K562 (cell line): Measurements from ENCODE around the gene GLRX. TPM values are rescaled to one million over a fixed set of nuclear protein-coding genes. Genes with fewer than 3 reads are reported as not detected.

Experiments
- ATAC-seq: fragments of 200-7000 bp; cut with Tn5 transposase; 3 replicates; pipeline ENCODE4 v1.9.1; 2020; ENCODE audit warnings: moderate library complexity
- BruUV-seq: library from RNA; stranded (reverse); fragments of 400-500 nt; replicated peaks from 2 replicates; lab custom pipeline; 2021; lab: Mats Ljungman, UMichigan
- CTCF ChIA-PET: fragments of 300-600 bp; formaldehyde crosslinking; extraction: SDS; loops from one replicate; lab custom pipeline; 2021; ENCODE audit warnings: low intra/inter-chr PET ratio; lab: Yijun Ruan, JAX
- POLR2A ChIA-PET: fragments of 300-600, 350-650 bp; sonication (Branson Sonifier 250); formaldehyde crosslinking; extraction: SDS; loops from one replicate; lab custom pipeline; 2021; ENCODE audit warnings: antibody characterized with exemption, inconsistent platforms; lab: Yijun Ruan, JAX
- DNase-seq, 4 experiments: peaks; one replicate each; pipeline versions ENCODE4 v3.0.0 to v3.0.0-alpha.2; 2011 to 2018; ENCODE audit warnings: low spot score in 3 of 4, mixed read lengths in 3 of 4; ENCODE audit errors: extremely low read depth in 1 of 4
- FAIRE-seq: peaks from 2 replicates; lab custom pipeline; 2011; peaks lifted over from hg19 to GRCh38; lab: Jason Lieb, UNC
- H2AFZ ChIP-seq: 2 replicates; pipeline ENCODE4 v1.6.0; 2011; ENCODE audit warnings: low read depth, low read length, control low read depth, inconsistent platforms
- H3K27ac ChIP-seq: fragments of 200-600 bp; 3 replicates; pipeline ENCODE4 v1.8.0; 2011; ENCODE audit warnings: low read depth, mild to moderate bottlenecking, control low read depth, inconsistent platforms, low read length, moderate library complexity, mixed read lengths; ENCODE audit errors: extremely low read depth
- H3K27me3 ChIP-seq, 2 experiments: fragments of 300-600 bp in 1 of 2; 2 replicates in 1 of 2; 3 replicates in 1 of 2; pipeline versions ENCODE4 v1.6.0 to v1.8.0; 2011; ENCODE audit warnings: inconsistent platforms in 2 of 2, low read length in 2 of 2, mild to moderate bottlenecking in 1 of 2, mixed read lengths in 1 of 2, moderate library complexity in 1 of 2; ENCODE audit not compliant: control insufficient read depth in 2 of 2, insufficient read depth in 2 of 2
- H3K36me3 ChIP-seq: fragments of 300-600 bp; 3 replicates; pipeline ENCODE4 v1.8.0; 2011; ENCODE audit warnings: mild to moderate bottlenecking, low read length, inconsistent platforms; ENCODE audit not compliant: control insufficient read depth, insufficient read depth
- H3K4me1 ChIP-seq, 2 experiments: fragments of 200-600 bp in 1 of 2; replicated peaks in 1 of 2; 2 replicates in 1 of 2; 3 replicates in 1 of 2; pipeline versions ENCODE4 v1.5.1 to v1.8.0; 2011; ENCODE audit warnings: inconsistent platforms in 2 of 2, low read length in 2 of 2, mild to moderate bottlenecking in 1 of 2, mixed read lengths in 1 of 2, moderate library complexity in 1 of 2; ENCODE audit not compliant: control insufficient read depth in 2 of 2, insufficient read depth in 2 of 2
- H3K4me2 ChIP-seq: 2 replicates; pipeline ENCODE4 v1.6.1; 2011; ENCODE audit warnings: low read length, control low read depth, inconsistent platforms, mixed read lengths; ENCODE audit not compliant: insufficient read depth
- H3K4me3 ChIP-seq: fragments of 200-600 bp; sonication (generic), shearing (Covaris generic); 2 replicates; pipeline ENCODE4 v1.5.1; 2016; ENCODE audit warnings: control low read depth, inconsistent platforms
- H3K79me2 ChIP-seq: fragments of 200-600 bp; 3 replicates; pipeline ENCODE4 v1.8.0; 2011; ENCODE audit warnings: low read length, inconsistent platforms; ENCODE audit not compliant: control insufficient read depth, insufficient read depth
- H3K9ac ChIP-seq, 2 experiments: 2 replicates each; pipeline versions ENCODE4 v1.6.0 to v1.6.1; 2011; ENCODE audit warnings: low read depth in 2 of 2, low read length in 2 of 2, control low read depth in 1 of 2, inconsistent platforms in 1 of 2, mild to moderate bottlenecking in 1 of 2, mixed read lengths in 1 of 2; ENCODE audit not compliant: insufficient read depth in 1 of 2
- H3K9me1 ChIP-seq: one replicate; pipeline ENCODE4 v1.6.0; 2011; ENCODE audit warnings: inconsistent platforms, mild to moderate bottlenecking, low read length, moderate library complexity; ENCODE audit not compliant: control insufficient read depth, insufficient read depth
- H3K9me3 ChIP-seq: replicated peaks from 2 replicates; pipeline ENCODE4 v1.5.1; 2011; ENCODE audit warnings: low read depth, low read length, inconsistent platforms; ENCODE audit not compliant: control insufficient read depth, insufficient read depth
- H4K20me1 ChIP-seq: replicated peaks from 2 replicates; pipeline ENCODE4 v1.6.1; 2011; ENCODE audit warnings: low read length, inconsistent platforms, mixed read lengths; ENCODE audit not compliant: control insufficient read depth, insufficient read depth
- RFX1 ChIP-seq: fragments of 450-650 bp; IDR thresholded peaks from 2 replicates; pipeline ENCODE4 v1.6.1; 2016; ENCODE audit warnings: mild to moderate bottlenecking, moderate library complexity
- WGBS: fragments of 100-300 bp; shearing (Covaris generic); methylation state at CpG from one replicate; pipeline ENCODE4 v1.1.6; 2016; ENCODE audit warnings: low coverage, mixed read lengths; ENCODE audit not compliant: insufficient coverage; ENCODE audit errors: missing lambda C conversion rate; 5-methylcytosine and 5-hydroxymethylcytosine counted together
- in situ Hi-C: fragments of 300-500 bp; cut with MboI; formaldehyde crosslinking; loops from 4 replicates; pipeline ENCODE4 v1.15.0; 2018; ENCODE audit warnings: inconsistent platforms, mixed read lengths
- intact Hi-C: fragments of 100-400 bp; cut with micrococcal nuclease; formaldehyde crosslinking; loops from 2 replicates; pipeline ENCODE4 v1.14.2; 2022
- polyA plus RNA-seq, 8 experiments: library from polyadenylated mRNA; depleted of rRNA in 4 of 8; stranded (reverse) in 5 of 8; unstranded in 3 of 8; fragments of >200 nt; fragmentation: Nextera tagmentation in 2 of 8; fragmentation: Illumina TruSeq in 1 of 8; extraction: Ambion mirVana in 2 of 8; extraction: Trizol in 1 of 8; gene quantifications; 2 replicates each; pipeline versions ENCODE4 v1.2.1 to v1.2.3, GENCODE V29; 2011 to 2014; ENCODE audit warnings: inconsistent platforms in 1 of 8, missing spikeins in 1 of 8
- total RNA-seq, 7 experiments: library from RNA; depleted of rRNA in 6 of 7; stranded (reverse); fragments of >200 nt in 6 of 7; fragmentation: Illumina TruSeq in 2 of 7; extraction: Trizol in 2 of 7; gene quantifications; 2 replicates each; pipeline versions ENCODE4 v1.2.1 to v1.2.3, GENCODE V29; 2011 to 2021; ENCODE audit warnings: low replicate concordance in 1 of 7
- TF ChIP-seq, protein P1 (sequence below): fragments of 250-450 bp; sonication (Bioruptor Pico); IDR thresholded peaks from 2 replicates; pipeline ENCODE4 v1.4.0; 2020; ENCODE audit warnings: mild to moderate bottlenecking, moderate library complexity

GLRX gene
- total and polyA plus RNA-seq, 9 of the 15 experiments (the other 6 are each of a cell fraction or from before 2014, with no cell fraction given): 2.3 to 11.2 (median 4.6) TPM

DNA sequence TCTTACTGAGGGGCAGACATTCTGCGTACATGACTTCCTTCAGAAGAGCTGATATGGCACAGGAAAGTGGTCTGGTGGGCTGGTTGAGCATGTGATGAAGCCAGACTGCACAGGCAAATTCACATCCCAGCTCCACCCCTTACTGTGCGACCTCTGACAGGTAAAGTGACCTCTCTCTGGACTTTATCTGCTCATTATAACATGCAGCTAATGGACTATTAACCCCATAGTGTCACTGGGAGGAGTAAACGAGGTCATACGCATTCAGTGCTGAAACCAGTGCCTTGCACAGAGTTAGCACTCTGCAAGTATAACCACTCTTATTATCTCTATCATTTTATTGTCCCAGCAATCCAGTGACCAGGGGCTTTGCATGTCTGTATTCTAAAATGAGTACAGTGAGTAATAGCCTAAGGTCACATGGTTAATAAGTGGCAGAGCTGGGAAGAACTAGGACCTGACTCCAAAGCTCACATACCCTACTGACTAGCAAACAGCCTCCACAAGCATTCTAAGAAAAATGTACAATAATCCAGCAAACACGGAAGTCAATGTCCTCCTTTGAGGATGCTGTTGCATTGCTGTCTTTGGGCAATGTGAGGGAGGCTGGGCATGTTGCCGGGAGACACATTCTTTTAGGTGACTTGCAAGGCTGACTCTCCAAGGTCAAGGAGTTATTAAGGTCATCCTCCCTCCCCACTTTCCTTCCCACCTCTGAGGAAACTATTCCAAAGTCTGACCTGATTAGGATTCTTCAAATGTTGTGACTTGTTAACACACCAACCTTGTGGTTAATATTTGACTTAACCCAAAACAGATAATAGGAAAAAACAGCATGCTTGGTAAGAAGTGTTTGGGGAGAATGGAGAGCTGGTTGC, 19.0 kb downstream of the GLRX start:
- no TSS peak for BruUV-seq
- 0 out of 2 replicates have a peak, but pooled peaks have one; percentile 13 for TF ChIP-seq RFX1
- TF ChIP-seq, protein P1, sequence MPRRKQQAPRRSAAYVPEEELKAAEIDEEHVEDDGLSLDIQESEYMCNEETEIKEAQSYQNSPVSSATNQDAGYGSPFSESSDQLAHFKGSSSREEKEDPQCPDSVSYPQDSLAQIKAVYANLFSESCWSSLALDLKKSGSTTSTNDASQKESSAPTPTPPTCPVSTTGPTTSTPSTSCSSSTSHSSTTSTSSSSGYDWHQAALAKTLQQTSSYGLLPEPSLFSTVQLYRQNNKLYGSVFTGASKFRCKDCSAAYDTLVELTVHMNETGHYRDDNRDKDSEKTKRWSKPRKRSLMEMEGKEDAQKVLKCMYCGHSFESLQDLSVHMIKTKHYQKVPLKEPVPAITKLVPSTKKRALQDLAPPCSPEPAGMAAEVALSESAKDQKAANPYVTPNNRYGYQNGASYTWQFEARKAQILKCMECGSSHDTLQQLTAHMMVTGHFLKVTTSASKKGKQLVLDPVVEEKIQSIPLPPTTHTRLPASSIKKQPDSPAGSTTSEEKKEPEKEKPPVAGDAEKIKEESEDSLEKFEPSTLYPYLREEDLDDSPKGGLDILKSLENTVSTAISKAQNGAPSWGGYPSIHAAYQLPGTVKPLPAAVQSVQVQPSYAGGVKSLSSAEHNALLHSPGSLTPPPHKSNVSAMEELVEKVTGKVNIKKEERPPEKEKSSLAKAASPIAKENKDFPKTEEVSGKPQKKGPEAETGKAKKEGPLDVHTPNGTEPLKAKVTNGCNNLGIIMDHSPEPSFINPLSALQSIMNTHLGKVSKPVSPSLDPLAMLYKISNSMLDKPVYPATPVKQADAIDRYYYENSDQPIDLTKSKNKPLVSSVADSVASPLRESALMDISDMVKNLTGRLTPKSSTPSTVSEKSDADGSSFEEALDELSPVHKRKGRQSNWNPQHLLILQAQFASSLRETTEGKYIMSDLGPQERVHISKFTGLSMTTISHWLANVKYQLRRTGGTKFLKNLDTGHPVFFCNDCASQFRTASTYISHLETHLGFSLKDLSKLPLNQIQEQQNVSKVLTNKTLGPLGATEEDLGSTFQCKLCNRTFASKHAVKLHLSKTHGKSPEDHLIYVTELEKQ (CRISPR knock-in tag): no peak
- TF ChIP-seq, all 486 proteins: peak for 1
- no peaks in the 10 kb centered on the region for H3K79me2 ChIP-seq
- H4K20me1 ChIP-seq: no peaks in the 10 kb centered on the region
- no peaks in the 10 kb centered on the region for H3K9me1 ChIP-seq
- no peaks in the 10 kb centered on the region for H3K9me3 ChIP-seq
- no peak overlapping the region for H3K4me3 ChIP-seq
- ChIA-PET POLR2A (no interaction called here), CTCF (no interaction called here)
- no peak overlapping the region for H2AFZ ChIP-seq
- ATAC-seq: no peak
- DNase-seq: no peak
- in situ Hi-C loops: no loop called here
- H3K36me3 ChIP-seq: no peaks in the 10 kb centered on the region; the same call in 2 of the 3 replicates
- no peak for FAIRE-seq
- no peaks in the 10 kb centered on the region for H3K27me3 ChIP-seq
- WGBS: 64% methylated on average over 6 of the region's 6 CpGs
- intact Hi-C loops: no loop called here
- no peak overlapping the region for H3K9ac ChIP-seq
- no peak overlapping the region for H3K4me2 ChIP-seq
- no peak overlapping the region for H3K27ac ChIP-seq
- H3K4me1 ChIP-seq: no peaks in the 10 kb centered on the region; a peak in 1 of 5 replicates
